Type B pancreatic cell (in vitro differentiated cells): ENCODE results near the gene GNG2. TPM values are rescaled to one million over a fixed set of nuclear protein-coding genes. Genes with fewer than 3 reads are reported as not detected.
A peak's percentile ranks its signal among the peaks of the same experiment; 100 is the strongest.

Experiments used
- DNase-seq: peaks from one replicate; pipeline ENCODE4 v3.0.0; 2021; ENCODE audit warnings: mixed read lengths; ENCODE audit not compliant: unreplicated experiment; ENCODE audit errors: extremely low spot score
- H3K27ac Mint-ChIP-seq: 2 replicates; pipeline ENCODE4 v1.8.0; 2021; ENCODE audit warnings: mild to moderate bottlenecking, mixed read lengths
- H3K27me3 Mint-ChIP-seq: 2 replicates; pipeline ENCODE4 v1.8.0; 2021; ENCODE audit warnings: mixed read lengths
- H3K36me3 Mint-ChIP-seq: 2 replicates; pipeline ENCODE4 v1.8.0; 2021; ENCODE audit warnings: mixed read lengths
- H3K4me1 Mint-ChIP-seq: one replicate; pipeline ENCODE4 v1.8.0; 2021; ENCODE audit warnings: mixed read lengths; ENCODE audit not compliant: unreplicated experiment
- H3K4me3 Mint-ChIP-seq: 2 replicates; pipeline ENCODE4 v1.8.0; 2021; ENCODE audit warnings: mild to moderate bottlenecking, mixed read lengths
- H3K9me3 Mint-ChIP-seq: 2 replicates; pipeline ENCODE4 v1.8.0; 2021; ENCODE audit warnings: mixed read lengths
- CTCF ChIP-seq: fragments of 200-600 bp; sonication (generic); conservative IDR thresholded peaks from 2 replicates; pipeline ENCODE4 v1.5.0; 2021; ENCODE audit warnings: antibody characterized with exemption, mild to moderate bottlenecking
- total RNA-seq: library from RNA; stranded (reverse); gene quantifications from 2 replicates; pipeline ENCODE4 v1.2.1, GENCODE V29; 2021; ENCODE audit warnings: low replicate concordance

The GNG2 gene
- total RNA-seq, 1 donor from 2014 or later: 45.3 TPM

- Mint-ChIP-seq H3K27ac (no peak overlapping the region), H3K27me3 (peaks cover 22% of the 10 kb centered on the region), H3K4me1 (peaks cover 34% of the 10 kb centered on the region), H3K36me3 (no peaks in the 10 kb centered on the region), H3K9me3 (no peaks in the 10 kb centered on the region), H3K4me3 (peak overlapping the region; percentile 89)
- no peak for DNase-seq
- no peak for TF ChIP-seq CTCF
These were observed 1.9 kb downstream of the GNG2 start for GRCh38 chr14:51862176-51862796.

GRCh38 chr14:51862860-51863259 is 2.4 kb downstream of the GNG2 start:
- TF ChIP-seq CTCF: no peak
- Mint-ChIP-seq H3K4me3 (peak overlapping the region; percentile 89), H3K9me3 (no peaks in the 10 kb centered on the region), H3K27ac (no peak overlapping the region), H3K27me3 (peaks cover 19% of the 10 kb centered on the region), H3K36me3 (no peaks in the 10 kb centered on the region), H3K4me1 (peaks cover 34% of the 10 kb centered on the region)
- DNase-seq: no peak

GRCh38 chr14:51865953-51866747 is 5.7 kb downstream of the GNG2 start:
- Mint-ChIP-seq H3K36me3 (no peaks in the 10 kb centered on the region), H3K27ac (no peak overlapping the region), H3K4me1 (peaks cover 24% of the 10 kb centered on the region), H3K4me3 (no peak overlapping the region), H3K27me3 (peaks cover 2% of the 10 kb centered on the region), H3K9me3 (no peaks in the 10 kb centered on the region)
- DNase-seq: no peak
- no peak for TF ChIP-seq CTCF

- no peaks in the 10 kb centered on the region for H3K36me3 Mint-ChIP-seq
- peaks cover 2% of the 10 kb centered on the region for H3K27me3 Mint-ChIP-seq
- H3K27ac Mint-ChIP-seq: no peak overlapping the region
- peaks cover 13% of the 10 kb centered on the region for H3K4me1 Mint-ChIP-seq
- no peaks in the 10 kb centered on the region for H3K9me3 Mint-ChIP-seq
- no peak overlapping the region for H3K4me3 Mint-ChIP-seq
- no peak for TF ChIP-seq CTCF
- no peak for DNase-seq
These were observed 7.3 kb downstream of the GNG2 start for GRCh38 chr14:51867741-51868140.

GRCh38 chr14:51868405-51868804 is 8.0 kb downstream of the GNG2 start:
- Mint-ChIP-seq H3K27me3 (peaks cover 2% of the 10 kb centered on the region), H3K9me3 (no peaks in the 10 kb centered on the region), H3K36me3 (no peaks in the 10 kb centered on the region), H3K4me1 (peaks cover 14% of the 10 kb centered on the region), H3K27ac (no peak overlapping the region), H3K4me3 (no peak overlapping the region)
- DNase-seq: no peak
- TF ChIP-seq CTCF: no peak
